Measurements from ENCODE around the gene TPM1. TPM values are rescaled to one million over a fixed set of nuclear protein-coding genes. Genes with fewer than 3 reads are reported as not detected.

Gene TPM1
- total and polyA plus RNA-seq, 3 donors from 2014 or later = 126 to 135 (median 126) TPM

GRCh38 chr15:63057468-63058345, 15.2 kb downstream of the TPM1 start:
- Histone ChIP-seq H3K4me3 (no peak overlapping the region), H3K4me1 (peaks cover 20% of the 10 kb centered on the region), H3K27ac (no peak overlapping the region), H3K36me3 (ENCODE audit: low read depth, missing control alignments) (no peaks in the 10 kb centered on the region), H3K9me3 (no peaks in the 10 kb centered on the region), H3K27me3 (no peaks in the 10 kb centered on the region)
- intact Hi-C loops (cut with DNase I; ENCODE audit: low total_unique reads) = no loop called here
- no peak for DNase-seq
- WGBS, 2 donors = 94 to 96% methylated on average over 8 of the region's 8 CpGs
- TF ChIP-seq POLR2A (IDR thresholded peaks at IDR 0.05) (no peak), CTCF (IDR thresholded peaks at IDR 0.05) (no peak)

- no peaks in the 10 kb centered on the region for H3K36me3 ChIP-seq (ENCODE audit: low read depth, missing control alignments)
- intact Hi-C loops (cut with DNase I; ENCODE audit: low total_unique reads) = no loop called here
- TF ChIP-seq CTCF (IDR thresholded peaks at IDR 0.05) (no peak), POLR2A (IDR thresholded peaks at IDR 0.05) (no peak)
- H3K27ac ChIP-seq = no peak overlapping the region
- H3K9me3 ChIP-seq = no peaks in the 10 kb centered on the region
- peaks cover 8% of the 10 kb centered on the region for H3K4me1 ChIP-seq
- H3K4me3 ChIP-seq = no peak overlapping the region
- 47 to 62% methylated on average over 3 of the region's 3 CpGs for WGBS, 2 donors
- no peak for DNase-seq
- H3K27me3 ChIP-seq = no peaks in the 10 kb centered on the region
Observed at GRCh38 chr15:63059075-63059474, 16.5 kb downstream of the TPM1 start.

DNA sequence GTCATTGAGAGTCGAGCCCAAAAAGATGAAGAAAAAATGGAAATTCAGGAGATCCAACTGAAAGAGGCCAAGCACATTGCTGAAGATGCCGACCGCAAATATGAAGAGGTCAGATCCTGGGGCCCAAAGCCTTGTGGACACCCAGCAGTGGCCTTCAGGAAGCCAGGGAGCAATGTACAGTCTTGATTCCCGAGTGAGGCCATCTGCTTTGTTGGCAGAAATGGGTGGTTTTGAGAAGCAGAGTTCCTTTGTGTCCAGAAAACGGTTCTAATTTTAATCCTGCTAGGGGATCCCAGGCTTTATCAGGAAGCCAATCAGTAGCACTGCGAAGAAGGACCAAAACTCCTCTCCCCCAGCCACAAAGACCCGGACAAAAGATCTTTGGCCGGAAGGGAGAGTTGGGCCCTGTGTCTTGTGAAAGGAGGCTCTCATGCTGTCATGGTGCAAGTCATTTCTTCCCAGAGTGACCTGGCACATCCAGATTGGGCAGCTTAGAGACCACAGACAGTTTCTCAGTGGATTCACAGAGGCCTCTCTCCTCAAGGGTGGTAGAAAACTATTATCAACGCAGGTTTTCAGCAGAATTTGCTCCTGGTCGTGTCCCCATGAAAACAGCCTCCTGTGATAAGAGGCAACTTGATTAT, 17.1 kb downstream of the TPM1 start:
- H3K9me3 ChIP-seq = no peaks in the 10 kb centered on the region
- H3K36me3 ChIP-seq (ENCODE audit: low read depth, missing control alignments) = no peaks in the 10 kb centered on the region
- H3K4me1 ChIP-seq = peaks cover 2% of the 10 kb centered on the region
- WGBS, 2 donors = 62 to 70% methylated on average over 9 to 10 of the region's 10 CpGs
- peak overlapping the region in 1 of 2 donors; percentile 10 for H3K27ac ChIP-seq
- no peak for DNase-seq
- H3K4me3 ChIP-seq = no peak overlapping the region
- H3K27me3 ChIP-seq = no peaks in the 10 kb centered on the region
- intact Hi-C loops (cut with DNase I; ENCODE audit: low total_unique reads) = no loop called here
- no peak for TF ChIP-seq CTCF (IDR thresholded peaks at IDR 0.05)
- TF ChIP-seq POLR2A (IDR thresholded peaks at IDR 0.05) = no peak

- DNase-seq = no peak
- no peak for TF ChIP-seq POLR2A (IDR thresholded peaks at IDR 0.05)
- peaks cover 5% of the 10 kb centered on the region for H3K4me1 ChIP-seq
Observed at GRCh38 chr15:63060699-63061098, 18.2 kb downstream of the TPM1 start.

GRCh38 chr15:63061975-63062374, 19.4 kb downstream of the TPM1 start:
- peaks cover 11% of the 10 kb centered on the region for H3K4me1 ChIP-seq
- no peaks in the 10 kb centered on the region for H3K36me3 ChIP-seq (ENCODE audit: low read depth, missing control alignments)
- H3K9me3 ChIP-seq = no peaks in the 10 kb centered on the region
- no peak for DNase-seq
- TF ChIP-seq CTCF (IDR thresholded peaks at IDR 0.05) = no peak
- no peak for TF ChIP-seq POLR2A (IDR thresholded peaks at IDR 0.05)
- no peak overlapping the region for H3K27ac ChIP-seq
- WGBS, 2 donors = 45 to 69% methylated on average over 4 of the region's 4 CpGs
- intact Hi-C loops (cut with DNase I; ENCODE audit: low total_unique reads) = no loop called here
- no peaks in the 10 kb centered on the region for H3K27me3 ChIP-seq
- H3K4me3 ChIP-seq = no peak overlapping the region

More at GRCh38 chr15:63060699-63061098, 18.2 kb downstream of the TPM1 start:
- Histone ChIP-seq H3K4me3 (no peak overlapping the region), H3K36me3 (ENCODE audit: low read depth, missing control alignments) (no peaks in the 10 kb centered on the region), H3K9me3 (no peaks in the 10 kb centered on the region), H3K27me3 (no peaks in the 10 kb centered on the region), H3K27ac (no peak overlapping the region)
- intact Hi-C loops (cut with DNase I; ENCODE audit: low total_unique reads) = no loop called here
- WGBS, 2 donors = 87 to 93% methylated on average over 10 of the region's 10 CpGs
